Mucosa of rectum (tissue), 2 donors: ENCODE data around the gene PMIS2.
"Not testable (repeated sequence)": the region's sequence is repeated elsewhere in the genome, so short reads cannot be mapped to it uniquely, and the experiment has no call there.

Experiments used
- H3K27ac ChIP-seq, 2 donors: one replicate each; pipeline ENCODE4 v1.7.0; 2013; ENCODE audit warnings: inconsistent platforms in 2 of 2, low read depth in 2 of 2, low read length in 2 of 2
- H3K27me3 ChIP-seq, 2 donors: one replicate each; pipeline ENCODE4 v1.7.0; 2013; ENCODE audit warnings: low read length in 2 of 2; ENCODE audit not compliant: control insufficient read depth in 2 of 2, insufficient read depth in 2 of 2
- H3K36me3 ChIP-seq, 2 donors: one replicate each; pipeline ENCODE4 v1.7.0; 2013; ENCODE audit warnings: low read length in 2 of 2; ENCODE audit not compliant: control insufficient read depth in 2 of 2, insufficient read depth in 2 of 2
- H3K4me1 ChIP-seq, 2 donors: one replicate each; pipeline ENCODE4 v1.7.0; 2013; ENCODE audit warnings: low read length in 2 of 2, mild to moderate bottlenecking in 1 of 2; ENCODE audit not compliant: control insufficient read depth in 2 of 2, insufficient read depth in 2 of 2
- H3K4me3 ChIP-seq, 2 donors: one replicate each; pipeline ENCODE4 v1.7.0; 2013; ENCODE audit warnings: low read length in 2 of 2
- H3K9ac ChIP-seq, 2 donors: one replicate each; pipeline ENCODE4 v1.7.0; 2013; ENCODE audit warnings: low read length in 2 of 2, low read depth in 1 of 2, mild to moderate bottlenecking in 1 of 2
- H3K9me3 ChIP-seq, 2 donors: one replicate each; pipeline ENCODE4 v1.7.0; 2013; ENCODE audit warnings: low read length in 2 of 2; ENCODE audit not compliant: control insufficient read depth in 2 of 2
- donor health status: healthy.
- donor health status: Normal muscosa, but diverticular disease.

The PMIS2 gene

GRCh38 chr19:35592226-35592625 is 6.3 kb downstream of the PMIS2 start:
- Histone ChIP-seq H3K4me3 (no peak overlapping the region), H3K9me3 (no peaks in the 10 kb centered on the region), H3K27ac (no peak overlapping the region), H3K27me3 (no peaks in the 10 kb centered on the region), H3K9ac (no peak overlapping the region), H3K4me1 (no peaks in the 10 kb centered on the region), H3K36me3 (no peaks in the 10 kb centered on the region)

GRCh38 chr19:35595026-35595425 is 9.1 kb downstream of the PMIS2 start:
- not testable (repeated sequence) for H3K4me1 ChIP-seq, H3K27me3 ChIP-seq, H3K27ac ChIP-seq, H3K36me3 ChIP-seq, H3K9me3 ChIP-seq, H3K4me3 ChIP-seq, H3K9ac ChIP-seq

GRCh38 chr19:35595928-35596327 is 10.0 kb downstream of the PMIS2 start:
- Histone ChIP-seq H3K27me3 (no peaks in the 10 kb centered on the region), H3K4me3 (no peak overlapping the region), H3K4me1 (no peaks in the 10 kb centered on the region), H3K27ac (no peak overlapping the region), H3K9ac (no peak overlapping the region), H3K9me3 (no peaks in the 10 kb centered on the region), H3K36me3 (no peaks in the 10 kb centered on the region)

- Histone ChIP-seq H3K27me3 (no peaks in the 10 kb centered on the region), H3K9me3 (no peaks in the 10 kb centered on the region), H3K9ac (no peak overlapping the region), H3K4me1 (no peaks in the 10 kb centered on the region), H3K4me3 (no peak overlapping the region), H3K27ac (no peak overlapping the region), H3K36me3 (no peaks in the 10 kb centered on the region)
These were observed 10.5 kb downstream of the PMIS2 start for GRCh38 chr19:35596366-35596999.

- no peaks in the 10 kb centered on the region for H3K36me3 ChIP-seq
- H3K9me3 ChIP-seq: no peaks in the 10 kb centered on the region
- H3K4me1 ChIP-seq: no peaks in the 10 kb centered on the region
- H3K9ac ChIP-seq: no peak overlapping the region
- no peak overlapping the region for H3K4me3 ChIP-seq
- H3K27ac ChIP-seq: no peak overlapping the region
- no peaks in the 10 kb centered on the region for H3K27me3 ChIP-seq
These were observed 16.0 kb downstream of the PMIS2 start for GRCh38 chr19:35601971-35602370.

- H3K9me3 ChIP-seq, H3K36me3 ChIP-seq, H3K27me3 ChIP-seq, H3K4me1 ChIP-seq, H3K27ac ChIP-seq, H3K9ac ChIP-seq, H3K4me3 ChIP-seq: not testable (repeated sequence)
These were observed 18.5 kb downstream of the PMIS2 start for GRCh38 chr19:35604436-35604835.

- not testable (repeated sequence) for H3K36me3 ChIP-seq, H3K9ac ChIP-seq, H3K4me1 ChIP-seq, H3K4me3 ChIP-seq, H3K9me3 ChIP-seq, H3K27me3 ChIP-seq, H3K27ac ChIP-seq
These were observed 21.2 kb downstream of the PMIS2 start for GRCh38 chr19:35607170-35607569.

- H3K27me3 ChIP-seq: no peaks in the 10 kb centered on the region
- no peak overlapping the region for H3K27ac ChIP-seq
- peaks cover 0 to 7% of the 10 kb centered on the region in 2 donors for H3K4me1 ChIP-seq
- H3K36me3 ChIP-seq: no peaks in the 10 kb centered on the region
- H3K9me3 ChIP-seq: peaks cover 0 to 3% of the 10 kb centered on the region in 2 donors
- no peak overlapping the region for H3K9ac ChIP-seq
- H3K4me3 ChIP-seq: no peak overlapping the region
These were observed 21.7 kb downstream of the PMIS2 start for GRCh38 chr19:35607661-35608060.

- Histone ChIP-seq H3K27ac (no peak overlapping the region), H3K4me3 (no peak overlapping the region), H3K36me3 (no peaks in the 10 kb centered on the region), H3K9ac (no peak overlapping the region), H3K9me3 (peaks cover 0 to 3% of the 10 kb centered on the region in 2 donors), H3K27me3 (no peaks in the 10 kb centered on the region), H3K4me1 (peaks cover 5 to 12% of the 10 kb centered on the region in 2 donors)
These were observed 22.3 kb downstream of the PMIS2 start for GRCh38 chr19:35608251-35608650.

- H3K4me3 ChIP-seq: no peak overlapping the region
- H3K36me3 ChIP-seq: no peaks in the 10 kb centered on the region
- H3K9ac ChIP-seq: no peak overlapping the region
- peaks cover 5 to 12% of the 10 kb centered on the region in 2 donors for H3K4me1 ChIP-seq
- peaks cover 0 to 3% of the 10 kb centered on the region in 2 donors for H3K9me3 ChIP-seq
- peak overlapping the region in 1 of 2 donors; percentile 16 for H3K27ac ChIP-seq
- no peaks in the 10 kb centered on the region for H3K27me3 ChIP-seq
These were observed 23.9 kb downstream of the PMIS2 start for GRCh38 chr19:35609851-35610353.
